Measurements from ENCODE around the gene PIGA.
A peak's percentile ranks its signal among the peaks of the same experiment; 100 is the strongest.

Gene PIGA

GRCh38 chrX:15343075-15343476 is 7.8 kb upstream of the PIGA start:
- TF ChIP-seq REST (IDR thresholded peaks at IDR 0.05; ENCODE audit: insufficient replicate concordance, low read depth), result no peak
- no peak for TF ChIP-seq SPI1 (IDR thresholded peaks at IDR 0.05; ENCODE audit: borderline replicate concordance, low read depth)
- TF ChIP-seq CTCF (IDR thresholded peaks at IDR 0.05; ENCODE audit: insufficient read depth, low read length), result no peak
- peaks cover 3% of the 10 kb centered on the region for H3K27me3 ChIP-seq (ENCODE audit: insufficient read depth, poor library complexity, severe bottlenecking)
- no peak for DNase-seq (ENCODE audit: low read depth in 1 of 2, low spot score in 1 of 2)
- no peak overlapping the region for H3K4me3 ChIP-seq (replicated peaks; ENCODE audit: insufficient read depth, low read length)
- no peak overlapping the region for H3K27ac ChIP-seq (replicated peaks)

GRCh38 chrX:15340867-15341266 is 5.5 kb upstream of the PIGA start:
- TF ChIP-seq CTCF (IDR thresholded peaks at IDR 0.05; ENCODE audit: insufficient read depth, low read length) (no peak), GABPA (IDR thresholded peaks at IDR 0.05; ENCODE audit: low read depth) (no peak), REST (IDR thresholded peaks at IDR 0.05; ENCODE audit: insufficient replicate concordance, low read depth) (no peak), POLR2AphosphoS5 (IDR thresholded peaks at IDR 0.05; ENCODE audit: low read depth) (no peak), SPI1 (IDR thresholded peaks at IDR 0.05; ENCODE audit: borderline replicate concordance, low read depth) (no peak)
- Histone ChIP-seq H3K27me3 (ENCODE audit: insufficient read depth, poor library complexity, severe bottlenecking) (peaks cover 3% of the 10 kb centered on the region), H3K27ac (replicated peaks) (no peak overlapping the region), H3K4me3 (replicated peaks; ENCODE audit: insufficient read depth, low read length) (no peak overlapping the region)
- no peak for DNase-seq (ENCODE audit: low read depth in 1 of 2, low spot score in 1 of 2)

GRCh38 chrX:15336023-15336413 is 695 bp upstream of the PIGA start:
- DNase-seq (ENCODE audit: low read depth in 1 of 2, low spot score in 1 of 2), result no peak
- H3K4me3 ChIP-seq (replicated peaks; ENCODE audit: insufficient read depth, low read length), result peak overlapping the region; percentile 43
- no peak overlapping the region; the same call in 1 of the 2 replicates for H3K27ac ChIP-seq (replicated peaks)
- no peaks in the 10 kb centered on the region for H3K27me3 ChIP-seq (ENCODE audit: insufficient read depth, poor library complexity, severe bottlenecking)
- no peak for TF ChIP-seq GABPA (IDR thresholded peaks at IDR 0.05; ENCODE audit: low read depth)
- TF ChIP-seq POLR2AphosphoS5 (IDR thresholded peaks at IDR 0.05; ENCODE audit: low read depth), result no peak
- TF ChIP-seq CTCF (IDR thresholded peaks at IDR 0.05; ENCODE audit: insufficient read depth, low read length), result no peak

GRCh38 chrX:15334561-15334960 is 762 bp downstream of the PIGA start:
- TF ChIP-seq CTCF (IDR thresholded peaks at IDR 0.05; ENCODE audit: insufficient read depth, low read length) (no peak), SPI1 (IDR thresholded peaks at IDR 0.05; ENCODE audit: borderline replicate concordance, low read depth) (no peak), POLR2AphosphoS5 (IDR thresholded peaks at IDR 0.05; ENCODE audit: low read depth) (no peak), GABPA (IDR thresholded peaks at IDR 0.05; ENCODE audit: low read depth) (no peak), REST (IDR thresholded peaks at IDR 0.05; ENCODE audit: insufficient replicate concordance, low read depth) (no peak)
- no peaks in the 10 kb centered on the region for H3K27me3 ChIP-seq (ENCODE audit: insufficient read depth, poor library complexity, severe bottlenecking)
- peak overlapping the region; percentile 65 for H3K27ac ChIP-seq (replicated peaks)
- DNase-seq (ENCODE audit: low read depth in 1 of 2, low spot score in 1 of 2), result no peak
- H3K4me3 ChIP-seq (replicated peaks; ENCODE audit: insufficient read depth, low read length), result peak overlapping the region; percentile 80

All from HL-60 (cell line).